ENCODE measurements around the gene MC1R.
"Not testable (repeated sequence)": the region's sequence is repeated elsewhere in the genome, so short reads cannot be mapped to it uniquely, and the experiment has no call there.

The MC1R gene

DNA sequence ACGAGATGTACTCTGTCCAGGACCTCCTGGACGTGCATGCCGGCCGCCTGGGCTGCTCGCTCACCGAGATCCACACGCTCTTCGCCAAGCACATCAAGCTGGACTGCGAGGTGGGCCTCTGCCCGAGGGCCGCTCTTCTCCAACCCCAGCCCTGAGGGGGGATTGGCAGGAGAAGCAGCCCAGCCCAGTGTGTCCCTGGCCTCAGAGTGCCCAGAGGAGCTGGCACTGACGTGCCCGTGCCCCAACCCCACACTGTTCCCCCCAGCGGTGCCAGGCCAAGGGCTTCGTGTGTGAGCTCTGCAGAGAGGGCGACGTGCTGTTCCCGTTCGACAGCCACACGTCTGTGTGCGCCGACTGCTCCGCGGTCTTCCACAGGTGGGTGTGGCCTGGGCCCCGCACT, 45.5 kb downstream of the MC1R start:
- DNase-seq = no peak

GRCh38 chr16:89965447-89966225, 47.0 kb downstream of the MC1R start:
- DNase-seq = no peak

GRCh38 chr16:89966756-89967155, 48.1 kb downstream of the MC1R start:
- no peak for DNase-seq

GRCh38 chr16:89967436-89967835, 48.8 kb downstream of the MC1R start:
- not testable (repeated sequence) for DNase-seq

DNA sequence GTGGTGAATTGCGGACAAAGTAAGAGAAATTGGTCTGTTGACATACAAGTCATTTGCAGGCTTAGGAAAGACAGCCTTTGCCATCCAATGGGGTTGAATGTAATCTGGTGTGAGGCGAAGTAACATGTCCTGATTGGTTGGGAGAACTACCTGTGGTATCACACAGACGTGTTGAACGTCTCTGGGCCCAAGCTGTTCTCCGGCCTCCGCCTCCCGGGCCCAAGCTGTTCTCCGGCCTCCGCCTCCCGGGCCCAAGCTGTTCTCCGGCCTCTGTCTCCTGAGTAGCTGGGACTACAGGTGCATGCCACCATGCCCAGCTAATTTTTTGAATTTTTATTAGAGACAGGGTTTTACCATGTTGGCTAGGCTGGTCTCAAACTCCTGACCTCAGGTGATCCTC, 49.4 kb downstream of the MC1R start:
- DNase-seq = not testable (repeated sequence)

- no peak for DNase-seq
Observed at GRCh38 chr16:89969741-89970410, 51.2 kb downstream of the MC1R start.

Measured in GOT3 (cell line).